Measurements from ENCODE around the gene EBF3.

Gene EBF3

DNA sequence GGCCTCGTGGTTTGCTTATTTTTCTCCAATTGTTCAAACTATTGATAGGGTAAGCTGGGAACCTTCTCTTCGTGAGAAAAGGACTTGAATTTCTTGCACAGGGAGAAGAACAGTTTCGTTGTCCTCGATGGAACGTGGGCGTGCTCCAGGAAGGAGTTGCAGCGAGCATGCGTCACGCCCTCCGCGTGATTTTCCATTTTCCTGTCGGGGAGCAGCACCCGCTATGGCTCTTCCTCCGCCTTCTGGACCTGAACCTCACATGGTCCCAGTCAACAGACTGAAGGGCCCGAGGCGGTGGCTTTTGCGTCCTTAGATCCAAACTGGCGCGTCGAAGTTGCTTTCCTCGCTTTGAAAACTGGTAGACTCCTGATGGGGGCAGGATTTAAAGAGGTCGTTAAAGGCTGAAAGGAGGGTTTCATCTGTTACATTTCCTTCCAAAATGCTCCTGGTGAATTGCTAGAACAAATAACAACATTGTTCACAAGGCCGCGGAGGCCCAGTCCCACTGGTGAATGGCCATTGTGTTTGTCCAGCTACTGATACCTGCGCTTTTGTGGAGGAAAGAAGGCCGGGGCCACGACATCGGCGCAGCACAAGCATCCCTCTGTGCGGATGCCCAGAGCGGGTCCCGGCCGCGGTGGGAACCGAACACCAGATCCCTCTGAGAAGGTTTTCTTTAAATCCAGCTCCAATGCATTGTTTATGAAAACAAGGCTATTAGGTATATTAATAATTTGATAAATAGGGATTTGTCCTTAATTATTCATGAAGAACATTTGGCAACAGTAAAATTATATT, 75.9 kb downstream of the EBF3 start:
- no peak for DNase-seq

DNA sequence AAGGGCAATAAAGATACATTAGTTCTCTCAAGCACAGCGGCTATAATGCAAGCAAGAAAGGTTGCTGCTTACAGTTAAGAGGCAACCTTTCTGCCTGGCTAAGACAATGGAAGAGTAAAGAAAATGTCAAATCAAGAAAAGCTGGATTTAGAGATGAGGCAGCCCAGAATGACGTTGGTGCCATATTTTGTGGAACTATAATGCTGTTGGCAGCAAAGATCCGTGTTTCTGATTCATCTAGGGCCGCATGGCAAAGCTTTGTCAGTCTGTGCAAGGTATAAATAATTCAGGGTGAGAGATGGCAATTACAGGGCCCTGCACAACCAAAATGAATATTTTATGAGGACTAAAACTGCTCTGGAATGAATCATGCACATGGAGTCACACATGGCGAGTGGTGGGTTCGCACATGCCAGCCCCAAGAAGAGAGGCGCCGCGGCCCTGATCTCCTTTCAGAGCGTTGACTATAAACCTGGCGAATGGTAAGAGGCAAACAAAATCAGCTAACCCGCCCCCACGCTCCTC, 76.6 kb downstream of the EBF3 start:
- peak; percentile 78 for DNase-seq

GRCh38 chr10:129886263-129886662, 77.8 kb downstream of the EBF3 start:
- peak; percentile 39 for DNase-seq

GRCh38 chr10:129885526-129885925, 78.5 kb downstream of the EBF3 start:
- no peak for DNase-seq

DNA sequence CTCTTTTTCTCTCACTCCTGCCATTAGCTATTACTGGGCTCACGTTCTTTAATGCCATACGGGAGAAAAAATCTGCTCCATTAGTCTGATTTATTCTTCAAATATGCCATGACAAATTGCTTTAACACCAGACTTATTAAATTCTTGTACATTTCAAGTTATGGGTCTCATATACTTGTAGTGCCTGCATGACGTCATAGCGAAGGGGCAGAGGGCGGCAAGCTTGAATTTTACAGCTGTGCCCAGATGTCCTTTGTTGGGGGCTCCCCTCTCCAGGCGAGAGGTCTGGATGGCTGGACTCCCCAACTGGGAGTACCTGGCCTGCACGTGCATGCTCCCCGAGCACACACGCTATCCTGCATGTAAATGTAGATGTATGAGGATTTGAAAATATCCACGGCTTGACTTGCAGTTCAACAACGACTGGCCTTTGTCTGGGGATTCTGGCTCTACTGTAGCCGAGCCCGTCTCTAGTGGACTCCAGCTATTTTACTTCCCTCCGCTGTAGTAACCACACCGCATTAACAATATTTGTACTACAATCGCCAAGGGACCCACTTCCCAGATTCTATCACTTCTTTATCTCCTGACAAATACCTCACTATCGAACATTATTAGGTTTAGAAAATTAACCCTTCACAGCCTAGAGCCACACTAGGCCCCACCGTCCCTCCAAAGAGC, 79.5 kb downstream of the EBF3 start:
- peak; percentile 49 for DNase-seq

- DNase-seq = peak; percentile 74
Observed at GRCh38 chr10:129883626-129884397, 80.3 kb downstream of the EBF3 start.

GRCh38 chr10:129883029-129883428, 81.0 kb downstream of the EBF3 start:
- DNase-seq = no peak

GRCh38 chr10:129882291-129883010, 81.6 kb downstream of the EBF3 start:
- DNase-seq = no peak

DNA sequence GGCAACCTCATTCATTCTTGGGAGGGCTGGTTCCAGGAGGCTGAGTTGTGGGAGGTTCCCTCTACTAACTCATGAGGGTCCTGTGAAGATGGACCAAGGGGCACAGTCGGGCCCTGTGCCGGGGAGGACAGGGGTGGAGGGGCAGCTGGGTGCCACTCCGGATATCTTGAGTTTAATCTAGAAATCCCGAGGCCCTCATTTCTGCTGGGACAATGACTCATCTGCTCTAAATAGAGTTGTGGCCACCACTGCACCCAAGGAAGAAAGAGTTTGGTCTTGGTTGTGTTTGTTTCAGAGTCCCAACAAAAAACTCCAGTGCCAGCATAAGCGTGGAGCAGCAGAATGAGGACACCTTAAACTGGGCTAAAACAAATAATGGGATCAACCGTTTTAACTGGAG, 82.4 kb downstream of the EBF3 start:
- no peak for DNase-seq

DNA sequence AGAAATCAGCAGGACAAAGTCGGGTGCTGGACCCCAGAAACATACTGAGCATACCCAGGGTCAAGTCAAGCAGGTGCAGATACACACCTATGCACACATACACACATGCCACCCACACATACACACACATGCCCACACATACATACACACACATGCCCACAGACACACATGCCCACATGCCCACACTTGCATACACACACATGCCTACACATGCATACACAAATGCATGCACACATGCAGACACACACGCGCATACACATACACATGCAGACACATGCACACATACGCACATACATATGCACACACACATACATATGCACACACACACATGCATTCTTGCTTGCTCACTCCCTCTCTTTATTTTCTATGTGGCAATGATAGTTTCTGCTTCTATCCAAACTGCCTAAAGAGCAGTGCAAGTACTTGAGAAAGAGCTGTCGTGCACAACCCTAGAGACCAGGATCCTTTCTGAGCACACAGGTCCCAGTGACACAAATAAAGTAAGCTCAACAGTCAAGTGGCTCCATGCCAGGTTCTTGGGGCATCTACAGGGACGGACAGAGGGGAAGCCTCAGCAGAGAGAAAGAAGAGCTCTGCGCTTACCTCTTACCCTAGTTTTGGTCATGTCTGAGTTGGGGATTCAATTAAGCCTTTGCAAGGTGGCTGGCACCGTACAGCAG, 83.7 kb downstream of the EBF3 start:
- no peak for DNase-seq

DNA sequence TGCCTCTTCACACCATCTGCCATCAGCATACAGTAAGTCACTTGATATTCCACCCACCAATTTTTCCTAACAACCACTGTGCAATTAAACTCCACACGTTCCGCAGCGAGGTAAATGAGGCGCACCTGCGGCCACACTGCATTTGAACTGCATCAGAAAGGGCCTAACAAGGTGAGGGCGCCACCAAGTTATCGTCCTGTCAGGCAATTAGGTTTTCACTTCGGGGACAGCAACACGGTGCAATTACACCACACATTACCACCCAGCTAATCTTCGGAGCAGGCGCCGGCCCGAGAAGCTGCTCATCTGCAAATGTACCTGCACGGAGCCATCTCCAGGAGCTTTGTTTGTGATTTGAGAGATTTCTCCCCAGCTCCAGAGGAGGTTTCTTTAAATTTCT, 84.4 kb downstream of the EBF3 start:
- no peak for DNase-seq

DNA sequence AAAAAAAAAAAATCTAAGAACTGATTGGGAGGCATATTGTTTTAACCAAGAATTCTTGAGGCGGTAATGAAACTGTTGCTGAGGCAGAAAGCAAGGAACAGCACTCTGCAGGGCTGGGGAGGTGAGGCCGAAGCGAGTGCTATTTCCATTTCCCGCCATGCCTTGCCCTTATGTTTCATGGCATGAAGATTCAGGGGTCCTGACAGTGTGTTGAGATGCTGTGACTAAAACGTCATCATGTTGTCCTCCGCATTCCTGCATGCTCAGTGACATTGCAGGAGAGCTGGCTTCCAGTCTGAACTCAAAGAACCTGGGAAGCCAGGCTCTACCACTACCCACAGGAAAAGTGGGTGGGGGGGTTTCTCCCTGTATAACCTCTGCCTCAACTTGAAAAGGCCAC, 85.2 kb downstream of the EBF3 start:
- DNase-seq = no peak

- no peak for DNase-seq
Observed at GRCh38 chr10:129877773-129878371, 86.2 kb downstream of the EBF3 start.

GRCh38 chr10:129876838-129877237, 87.2 kb downstream of the EBF3 start:
- DNase-seq = no peak

DNA sequence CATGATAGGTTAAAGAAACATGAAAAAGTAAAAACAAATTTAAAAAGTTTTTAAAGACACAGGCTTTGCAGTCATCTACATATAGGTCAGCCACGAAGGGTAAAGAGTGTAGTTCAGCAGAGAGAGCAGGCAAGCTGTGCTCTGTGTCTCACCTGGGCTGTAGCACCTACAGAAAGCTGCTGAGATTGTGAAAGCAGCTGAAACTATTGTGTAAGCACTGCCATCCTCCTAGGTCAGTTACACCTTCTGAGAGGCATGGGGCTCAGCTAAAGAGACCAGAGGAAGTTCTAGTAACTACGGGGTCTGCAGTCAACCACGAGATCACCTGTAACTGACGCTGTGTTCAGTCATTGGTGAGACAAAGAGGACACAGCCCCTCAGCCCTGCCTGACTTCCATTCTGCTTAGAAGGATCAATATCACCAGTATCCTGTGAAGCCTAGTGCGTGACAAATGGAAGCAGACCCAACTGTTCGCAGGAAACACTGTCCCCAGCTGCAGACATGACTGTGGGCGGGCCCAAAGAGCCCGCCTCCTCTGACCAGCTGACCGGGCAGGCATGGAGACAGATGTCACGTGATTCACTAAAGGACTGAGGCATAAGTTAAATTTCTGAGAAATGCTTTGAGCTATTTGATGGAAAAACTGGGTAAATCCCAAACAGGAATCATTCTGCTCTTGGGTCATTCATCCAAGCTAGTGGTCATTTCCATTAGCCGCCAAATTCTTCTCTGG, 87.9 kb downstream of the EBF3 start:
- no peak for DNase-seq

DNA sequence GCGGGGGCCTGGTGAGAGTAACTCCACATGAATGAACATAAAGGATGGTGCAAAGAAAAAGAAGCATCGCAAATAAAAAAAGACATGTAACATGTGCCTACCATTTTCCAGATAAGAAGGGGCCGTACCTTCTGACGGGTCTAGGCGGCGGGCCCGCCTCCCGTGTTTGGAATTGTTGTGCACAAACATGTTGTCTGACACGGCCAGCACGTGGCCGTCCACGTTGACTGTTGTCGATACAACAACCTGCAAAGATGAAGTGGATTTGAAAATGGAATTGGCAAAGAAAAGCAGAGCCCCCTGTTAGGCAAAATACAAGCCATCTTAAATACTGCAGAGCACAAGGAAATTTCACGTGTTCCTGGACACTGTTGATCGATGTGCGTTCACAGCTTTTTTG, 90.7 kb downstream of the EBF3 start:
- DNase-seq = no peak

DNA sequence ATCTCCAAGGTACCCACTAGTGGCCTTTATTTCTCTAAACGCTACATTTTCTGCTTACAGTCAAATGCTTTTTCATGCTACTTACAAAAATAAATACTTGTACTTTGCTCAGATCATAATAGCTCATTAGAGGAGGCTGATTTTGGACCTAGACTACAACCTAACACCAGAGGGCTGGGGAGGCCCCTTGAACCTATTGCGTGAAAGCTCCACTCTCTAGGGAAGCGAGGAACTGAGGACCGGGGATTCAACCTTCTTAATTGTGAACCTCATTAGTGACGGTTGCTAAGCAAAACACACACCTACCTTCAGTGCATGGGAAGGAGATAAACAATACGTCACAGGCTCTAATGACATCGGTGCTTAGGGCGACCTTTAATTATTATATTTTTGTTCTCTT, 92.1 kb downstream of the EBF3 start:
- DNase-seq = no peak

- peak; percentile 79 for DNase-seq
Observed at GRCh38 chr10:129870961-129871621, 93.0 kb downstream of the EBF3 start.

- no peak for DNase-seq
Observed at GRCh38 chr10:129870474-129870757, 93.7 kb downstream of the EBF3 start.

DNA sequence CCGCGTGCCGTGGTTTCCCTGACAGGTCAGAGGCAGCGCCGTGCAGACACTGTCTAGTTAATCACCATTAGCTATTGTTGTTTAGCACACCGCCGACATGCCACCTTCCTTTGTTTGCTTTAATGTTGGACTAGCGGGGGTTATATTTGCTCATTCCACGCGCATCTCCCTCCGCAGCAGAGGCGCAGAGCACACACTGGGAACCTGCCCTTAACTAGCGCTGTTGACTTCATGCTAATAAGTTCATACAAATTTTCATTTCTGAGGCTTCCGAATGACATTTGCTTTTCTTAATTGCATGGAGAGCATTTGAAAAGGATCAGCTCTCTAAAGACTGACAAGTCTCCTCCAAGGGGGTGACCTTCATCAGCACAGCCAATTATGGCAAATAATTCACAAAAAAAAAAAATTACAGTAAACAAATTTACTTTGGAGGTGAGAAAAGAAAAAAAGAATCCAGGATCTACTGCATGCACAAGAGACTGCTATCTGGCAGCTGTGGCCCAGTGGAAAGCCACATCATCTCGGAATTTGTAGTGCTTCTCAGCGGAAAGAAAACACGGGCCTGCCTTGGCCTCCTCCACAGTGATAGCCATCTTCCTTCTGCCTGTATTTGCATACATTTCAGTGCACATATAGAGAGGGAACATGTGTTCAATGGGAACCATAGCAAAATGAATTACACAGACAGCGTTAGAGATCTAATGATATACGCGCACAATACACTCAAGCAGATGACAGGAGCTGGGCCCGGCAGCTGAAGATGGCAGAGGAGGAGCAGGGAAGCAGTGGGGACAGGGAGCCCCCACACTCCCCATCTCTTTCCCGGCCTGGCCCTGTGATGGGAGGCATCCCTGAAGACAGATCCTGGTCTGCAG, 94.2 kb downstream of the EBF3 start:
- DNase-seq = no peak
